Adrenal gland (tissue), 5 donors: ENCODE data around the gene C19orf38.

Source experiments
- CTCF ChIP-seq, 6 experiments: fragments of 450-650 bp in 4 of 6; fragments of 200-600 bp in 2 of 6; sonication (generic) in 1 of 6; IDR thresholded peaks; 1 replicate in 5 of 6; 2 replicates in 1 of 6; pipeline versions ENCODE4 v1.5.1 to v1.8.0; 2016 to 2021; ENCODE audit warnings: antibody characterized with exemption in 6 of 6, mild to moderate bottlenecking in 2 of 6, moderate library complexity in 1 of 6
- POLR2A ChIP-seq, 2 donors: fragments of 450-650 bp; IDR thresholded peaks; one replicate each; pipeline ENCODE4 v1.6.1; 2017; ENCODE audit warnings: antibody characterized with exemption in 2 of 2, mild to moderate bottlenecking in 2 of 2, moderate library complexity in 1 of 2
- donor health status: DM: no; HTN: no; CAD: no.

DNA sequence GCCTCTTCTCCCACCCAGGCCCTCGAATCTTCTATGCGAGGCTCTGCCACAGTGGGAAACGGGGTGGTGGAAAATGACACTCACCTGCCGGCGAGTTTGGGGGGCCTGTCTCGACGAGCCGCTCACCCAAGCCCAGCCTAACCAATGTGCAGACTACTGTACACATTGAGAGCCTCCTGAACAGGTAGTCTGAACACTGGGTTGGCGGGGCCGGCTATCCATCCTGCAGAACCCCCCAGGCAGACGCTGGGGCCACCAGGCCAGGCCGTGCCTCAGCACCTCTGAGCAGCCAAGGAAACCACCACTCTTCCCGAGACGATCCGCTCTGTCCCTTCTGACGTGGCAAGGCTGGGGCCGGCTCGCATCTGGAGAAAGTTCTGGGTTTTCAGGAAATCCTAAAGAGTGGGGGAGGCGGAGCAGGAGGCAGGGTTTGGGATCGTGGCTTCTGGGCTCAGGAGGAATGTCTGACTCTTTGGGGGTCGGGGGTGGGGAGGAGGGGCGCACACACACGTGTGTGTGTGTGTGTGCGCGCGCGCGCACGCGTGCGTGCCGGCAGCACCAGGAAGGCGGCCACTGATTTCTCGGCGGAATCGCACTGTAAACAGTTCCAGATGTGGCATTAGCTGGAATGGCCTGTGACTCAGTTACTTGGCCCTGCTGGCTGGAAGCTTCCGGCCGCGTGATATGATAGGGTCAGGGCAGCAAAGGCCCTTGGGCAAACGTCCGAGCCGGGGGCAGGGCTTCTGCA, 30.8 kb upstream of the C19orf38 start:
- TF ChIP-seq POLR2A (IDR thresholded peaks at IDR 0.05): no peak
- TF ChIP-seq CTCF (IDR thresholded peaks at IDR 0.05): no peak
